H1 (cell line): ENCODE data around the gene RER1. TPM values are rescaled to one million over a fixed set of nuclear protein-coding genes. Genes with fewer than 3 reads are reported as not detected.

Experiments used
- CTCF ChIA-PET: fragments of 300-600 bp; sonication (Branson Sonifier 250); formaldehyde crosslinking; loops from one replicate; lab custom pipeline; 2021; ENCODE audit not compliant: partially characterized antibody; lab: Charles Lee
- POLR2A ChIA-PET: fragments of 300-600 bp; sonication (Branson Sonifier 250); formaldehyde crosslinking; loops from one replicate; lab custom pipeline; 2021; ENCODE audit warnings: inconsistent platforms; ENCODE audit not compliant: partially characterized antibody; lab: Charles Lee
- DNase-seq, 2 experiments: peaks; one replicate each; pipeline versions ENCODE4 v3.0.0 to v3.0.0-alpha.2; 2010 to 2022; ENCODE audit warnings: low spot score in 2 of 2, low read depth in 1 of 2, mixed read lengths in 1 of 2
- FAIRE-seq: peaks from 2 replicates; lab custom pipeline; 2011; peaks lifted over from hg19 to GRCh38; lab: Jason Lieb, UNC
- H2AFZ ChIP-seq: 2 replicates; pipeline ENCODE4 v1.8.1; 2012; ENCODE audit warnings: low read length, inconsistent platforms
- H2AK5ac ChIP-seq: 2 replicates; pipeline ENCODE4 v1.6.1; 2013; ENCODE audit warnings: low read depth, low read length
- H2BK120ac ChIP-seq: replicated peaks from 2 replicates; pipeline ENCODE3; 2013; ENCODE audit warnings: low read depth, low read length, inconsistent platforms
- H2BK12ac ChIP-seq: 2 replicates; pipeline ENCODE4 v1.6.1; 2013; ENCODE audit warnings: low read depth, low read length
- H2BK15ac ChIP-seq: 2 replicates; pipeline ENCODE4 v1.6.1; 2013; ENCODE audit warnings: low read length
- H2BK20ac ChIP-seq: 2 replicates; pipeline ENCODE4 v1.6.1; 2013; ENCODE audit warnings: low read length
- H2BK5ac ChIP-seq: 2 replicates; pipeline ENCODE4 v1.6.1; 2013; ENCODE audit warnings: low read depth, low read length
- H3K14ac ChIP-seq: 2 replicates; pipeline ENCODE4 v1.6.1; 2013; ENCODE audit warnings: inconsistent platforms; ENCODE audit not compliant: insufficient read length
- H3K18ac ChIP-seq: 2 replicates; pipeline ENCODE4 v1.6.1; 2013; ENCODE audit warnings: low read length; ENCODE audit errors: extremely low read depth
- H3K23ac ChIP-seq: 2 replicates; pipeline ENCODE4 v1.6.1; 2013; ENCODE audit warnings: inconsistent platforms; ENCODE audit not compliant: insufficient read length
- H3K23me2 ChIP-seq: 2 replicates; pipeline ENCODE4 v1.6.1; 2013; ENCODE audit warnings: low read depth, low read length
- H3K27ac ChIP-seq: 2 replicates; pipeline ENCODE4 v1.6.1; 2011; ENCODE audit warnings: low read depth, low read length, inconsistent platforms
- H3K27me3 ChIP-seq, 4 experiments: replicated peaks in 1 of 4; 1 replicate in 1 of 4; 2 replicates in 3 of 4; pipeline versions ENCODE4 v1.6.1 to v1.8.1; 2011 to 2013; ENCODE audit warnings: low read length in 3 of 4, mild to moderate bottlenecking in 3 of 4, inconsistent platforms in 2 of 4, mixed read lengths in 2 of 4, moderate library complexity in 1 of 4; ENCODE audit not compliant: control insufficient read depth in 3 of 4, insufficient read depth in 3 of 4; ENCODE audit errors: extremely low read depth in 1 of 4
- H3K36me3 ChIP-seq, 4 experiments: 2 replicates each; pipeline versions ENCODE4 v1.6.1 to v1.8.1; 2011 to 2013; ENCODE audit warnings: mild to moderate bottlenecking in 4 of 4, low read length in 3 of 4, moderate library complexity in 2 of 4, control low read depth in 1 of 4, inconsistent platforms in 1 of 4; ENCODE audit not compliant: insufficient read depth in 4 of 4, control insufficient read depth in 2 of 4
- H3K4ac ChIP-seq: replicated peaks from 2 replicates; pipeline ENCODE3; 2013; ENCODE audit warnings: low read length, low read depth, mixed read lengths, inconsistent platforms; ENCODE audit not compliant: insufficient read length
- H3K4me1 ChIP-seq, 4 experiments: replicated peaks in 1 of 4; 1 replicate in 1 of 4; 2 replicates in 3 of 4; pipeline versions ENCODE4 v1.6.1 to v1.8.1; 2011 to 2013; ENCODE audit warnings: low read length in 3 of 4, inconsistent platforms in 2 of 4, mixed read lengths in 1 of 4; ENCODE audit not compliant: insufficient read depth in 4 of 4, control insufficient read depth in 3 of 4
- H3K4me2 ChIP-seq, 2 experiments: 2 replicates each; pipeline versions ENCODE4 v1.6.1 to v1.8.1; 2011 to 2013; ENCODE audit warnings: low read depth in 2 of 2, low read length in 2 of 2, control low read depth in 1 of 2, inconsistent platforms in 1 of 2, mild to moderate bottlenecking in 1 of 2; ENCODE audit not compliant: insufficient read depth in 1 of 2
- H3K4me3 ChIP-seq, 4 experiments: fragments of 200-600, 300-600 bp in 1 of 4; sonication (generic), shearing (Covaris generic), sonication (Bioruptor Twin) in 1 of 4; 2 replicates each; pipeline versions ENCODE4 v1.5.1 to v1.8.1; 2011 to 2016; ENCODE audit warnings: low read length in 4 of 4, low read depth in 3 of 4, control low read depth in 2 of 4, inconsistent platforms in 2 of 4, mild to moderate bottlenecking in 2 of 4, mixed read lengths in 1 of 4, moderate library complexity in 1 of 4; ENCODE audit not compliant: insufficient read depth in 2 of 4; ENCODE audit errors: extremely low read depth in 1 of 4
- H3K56ac ChIP-seq: replicated peaks from 2 replicates; pipeline ENCODE3; 2013; ENCODE audit warnings: low read depth, mild to moderate bottlenecking, mixed read lengths, low read length, inconsistent platforms; ENCODE audit not compliant: insufficient read length
- H3K79me1 ChIP-seq: 2 replicates; pipeline ENCODE4 v1.6.1; 2013; ENCODE audit warnings: low read depth, low read length, control low read depth
- H3K79me2 ChIP-seq, 2 experiments: 2 replicates each; pipeline versions ENCODE4 v1.6.1 to v1.8.1; 2012 to 2013; ENCODE audit warnings: low read length in 2 of 2, mild to moderate bottlenecking in 2 of 2, inconsistent platforms in 1 of 2; ENCODE audit not compliant: insufficient read depth in 2 of 2, control insufficient read depth in 1 of 2
- H3K9ac ChIP-seq, 4 experiments: replicated peaks in 1 of 4; 1 replicate in 1 of 4; 2 replicates in 3 of 4; pipeline versions ENCODE4 v1.6.1 to v1.8.1; 2011 to 2013; ENCODE audit warnings: low read depth in 3 of 4, low read length in 3 of 4, control low read depth in 2 of 4, mild to moderate bottlenecking in 2 of 4, moderate library complexity in 2 of 4, inconsistent platforms in 1 of 4; ENCODE audit errors: extremely low read depth in 1 of 4
- H3K9me3 ChIP-seq, 2 experiments: 2 replicates each; pipeline versions ENCODE4 v1.6.1 to v1.8.1; 2012 to 2013; ENCODE audit warnings: mild to moderate bottlenecking in 2 of 2, moderate library complexity in 2 of 2, control low read depth in 1 of 2, inconsistent platforms in 1 of 2, low read depth in 1 of 2, low read length in 1 of 2, mixed read lengths in 1 of 2; ENCODE audit not compliant: insufficient read depth in 2 of 2
- H4K20me1 ChIP-seq, 2 experiments: replicated peaks in 1 of 2; 2 replicates each; pipeline versions ENCODE3 to v1.8.1; 2011 to 2013; ENCODE audit warnings: inconsistent platforms in 2 of 2, low read length in 2 of 2, mild to moderate bottlenecking in 1 of 2; ENCODE audit not compliant: insufficient read depth in 2 of 2, control insufficient read depth in 1 of 2
- H4K5ac ChIP-seq: 2 replicates; pipeline ENCODE4 v1.6.1; 2013; ENCODE audit warnings: low read length, low read depth, mixed read lengths, inconsistent platforms; ENCODE audit not compliant: insufficient read length
- H4K8ac ChIP-seq: 2 replicates; pipeline ENCODE4 v1.8.0; 2013; ENCODE audit warnings: mild to moderate bottlenecking, moderate library complexity, low read length, inconsistent platforms; ENCODE audit not compliant: insufficient read depth; ENCODE audit errors: extremely low read depth
- H4K91ac ChIP-seq: replicated peaks from 2 replicates; pipeline ENCODE3; 2013; ENCODE audit warnings: low read length, mixed read lengths, inconsistent platforms; ENCODE audit not compliant: insufficient read length
- BCL11A ChIP-seq, 2 experiments: IDR thresholded peaks; one replicate each; pipeline ENCODE4 v1.6.1; 2011; ENCODE audit warnings: low read depth in 2 of 2, low read length in 2 of 2, mild to moderate bottlenecking in 2 of 2
- BRCA1 ChIP-seq: IDR thresholded peaks from 2 replicates; pipeline ENCODE4 v1.6.1; 2012; ENCODE audit warnings: low read depth, low read length, improper control_type of control experiment
- CBX5 ChIP-seq: fragments of 300-800, 300-1000 bp; sonication (generic); IDR thresholded peaks from 2 replicates; pipeline ENCODE4 v1.7.1; 2016; ENCODE audit warnings: antibody characterized with exemption, low read length, low read depth
- CHD2 ChIP-seq: IDR thresholded peaks from 2 replicates; pipeline ENCODE4 v1.6.1; 2012; ENCODE audit warnings: low read length, improper control_type of control experiment
- EGR1 ChIP-seq: IDR thresholded peaks from 2 replicates; pipeline ENCODE4 v1.6.1; 2011; ENCODE audit warnings: low read depth, low read length, borderline replicate concordance
- GTF2F1 ChIP-seq: IDR thresholded peaks from 2 replicates; pipeline ENCODE4 v1.6.1; 2012; ENCODE audit warnings: low read depth, low read length, improper control_type of control experiment, borderline replicate concordance
- JUN ChIP-seq: IDR thresholded peaks from 2 replicates; pipeline ENCODE4 v1.6.1; 2011; ENCODE audit warnings: low read depth, mild to moderate bottlenecking, improper control_type of control experiment, low read length
- NRF1 ChIP-seq: IDR thresholded peaks from 2 replicates; pipeline ENCODE4 v1.6.1; 2011; ENCODE audit warnings: mild to moderate bottlenecking, low read depth, low read length, improper control_type of control experiment
- RXRA ChIP-seq: IDR thresholded peaks from 2 replicates; pipeline ENCODE4 v1.6.1; 2011; ENCODE audit warnings: low read depth, mild to moderate bottlenecking, low read length, moderate library complexity; ENCODE audit not compliant: insufficient read depth
- TBP ChIP-seq: IDR thresholded peaks from 2 replicates; pipeline ENCODE4 v1.6.1; 2011; ENCODE audit warnings: low read depth, low read length, improper control_type of control experiment
- WGBS, 2 experiments: shearing (Covaris generic) in 1 of 2; methylation state at CpG; one replicate each; pipeline versions ENCODE4 v1.1.6 to v1.1.7; 2013 to 2015; ENCODE audit warnings: low lambda C conversion rate in 2 of 2, mixed read lengths in 2 of 2, inconsistent platforms in 1 of 2, low coverage in 1 of 2, missing lambda C conversion rate in 1 of 2; ENCODE audit not compliant: insufficient replicate concordance in 2 of 2, insufficient coverage in 1 of 2, insufficient read length in 1 of 2; ENCODE audit errors: extremely low coverage in 1 of 2, missing lambda C conversion rate in 1 of 2; 5-methylcytosine and 5-hydroxymethylcytosine counted together
- polyA plus RNA-seq, 7 experiments: library from polyadenylated mRNA; depleted of rRNA in 3 of 7; stranded (reverse) in 5 of 7; unstranded in 2 of 7; fragments of >200 nt in 5 of 7; fragments of 200-250 nt in 2 of 7; gene quantifications; 1 replicate in 5 of 7; 2 replicates in 1 of 7; 4 replicates in 1 of 7; pipeline versions ENCODE4 v1.2.1 to v1.2.3, GENCODE V29; 2011 to 2013; ENCODE audit warnings: missing spikeins in 2 of 7, mixed read lengths in 2 of 7
- total RNA-seq: library from RNA; stranded (reverse); fragmentation: NEBNext Ultra II Directional; extraction: Animal tissue kit (Norgen Biotek cat#: 25700); gene quantifications from 2 replicates; pipeline ENCODE4 v1.2.1, GENCODE V29; 2021
- TF ChIP-seq, protein P1 (sequence below): IDR thresholded peaks from 2 replicates; pipeline ENCODE4 v1.6.1; 2011; ENCODE audit warnings: low read depth, mild to moderate bottlenecking, low read length; ENCODE audit not compliant: insufficient read depth

The RER1 gene
- total and polyA plus RNA-seq, 2 of the 8 experiments (the other 6 are each of a cell fraction or from before 2014, with no cell fraction given) = 102 to 134 TPM

DNA sequence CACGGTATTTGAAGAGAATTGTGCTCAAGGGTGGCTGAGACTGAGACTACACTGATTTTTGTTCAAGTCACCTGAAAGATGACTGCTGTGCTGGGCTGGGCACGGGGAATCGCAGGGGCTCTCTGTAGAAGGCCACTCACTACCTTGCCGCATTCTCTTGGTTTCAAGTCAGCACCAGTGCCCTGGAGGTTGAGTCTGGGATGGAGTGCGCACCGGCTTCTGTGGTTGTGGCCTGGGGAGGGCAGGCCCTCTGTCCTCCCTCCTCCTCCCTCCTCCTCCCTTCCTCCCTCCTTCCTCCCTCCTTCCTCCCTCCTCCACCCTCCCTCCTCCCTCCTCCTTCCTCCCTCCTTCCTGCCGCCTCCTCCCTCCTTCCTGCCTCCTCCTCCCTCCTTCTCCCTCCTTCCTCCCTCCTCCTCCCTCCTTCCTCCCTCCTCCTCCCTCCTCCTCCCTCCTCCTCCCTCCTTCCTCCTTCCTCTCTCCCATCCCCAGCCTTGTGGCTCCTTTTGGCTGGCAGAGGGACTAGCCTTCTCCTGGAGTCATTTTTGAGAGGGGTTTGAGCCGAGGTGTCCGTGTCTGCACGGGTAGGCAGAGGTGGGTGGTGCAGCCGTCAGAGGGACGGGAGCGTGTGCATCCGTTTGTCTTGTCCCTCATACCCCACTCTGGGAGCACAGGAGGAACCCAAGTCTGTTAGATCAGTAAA is 9.5 kb downstream of the RER1 start:
- Histone ChIP-seq H3K23ac (no peak overlapping the region), H4K8ac (no peak overlapping the region), H3K9ac (no peak overlapping the region), H3K27me3 (no peaks in the 10 kb centered on the region), H3K79me1 (peaks cover 2% of the 10 kb centered on the region; the same call in 1 of the 2 replicates), H3K4me3 (no peak overlapping the region), H3K4ac (no peak overlapping the region), H2BK20ac (no peak overlapping the region), H2BK12ac (no peak overlapping the region), H3K4me2 (no peak overlapping the region), H3K27ac (no peak overlapping the region), H4K5ac (no peak overlapping the region), H2AFZ (no peak overlapping the region), H2BK120ac (no peak overlapping the region), H3K14ac (no peak overlapping the region), H3K18ac (no peak overlapping the region), H2AK5ac (no peak overlapping the region), H4K91ac (no peak overlapping the region), H3K23me2 (no peaks in the 10 kb centered on the region), H3K56ac (no peak overlapping the region), H3K4me1 (no peaks in the 10 kb centered on the region), H4K20me1 (peaks cover 5 to 19% of the 10 kb centered on the region in 2 experiments), H3K36me3 (peaks cover 18 to 74% (median 46%) of the 10 kb centered on the region in 4 experiments), H2BK15ac (no peak overlapping the region), H2BK5ac (no peak overlapping the region), H3K79me2 (no peaks in the 10 kb centered on the region), H3K9me3 (no peaks in the 10 kb centered on the region)
- FAIRE-seq = no peak
- DNase-seq = no peak
- ChIA-PET CTCF (interaction anchor here (0.6 to 1.5 kb wide), 2 partner anchors 10 to 125 kb away, joined by 3 to 4 read pairs; no protein-coding TSS in a partner anchor), POLR2A (interaction anchor here (0.8 to 6.7 kb wide), 3 partner anchors 8 to 79 kb away, joined by 4 to 29 read pairs (median 13); partner anchors contain the start of genes MORN1 and RER1)
- no peak for TF ChIP-seq BRCA1
- TF ChIP-seq CBX5 = no peak
- no peak for TF ChIP-seq EGR1
- no peak for TF ChIP-seq BCL11A (IDR thresholded peaks at IDR 0.05; ENCODE audit: low read depth in 2 of 2, low read length in 2 of 2)
- TF ChIP-seq, protein P1, sequence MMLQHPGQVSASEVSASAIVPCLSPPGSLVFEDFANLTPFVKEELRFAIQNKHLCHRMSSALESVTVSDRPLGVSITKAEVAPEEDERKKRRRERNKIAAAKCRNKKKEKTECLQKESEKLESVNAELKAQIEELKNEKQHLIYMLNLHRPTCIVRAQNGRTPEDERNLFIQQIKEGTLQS = no peak
- no peak for TF ChIP-seq NRF1
- no peak for TF ChIP-seq TBP
- TF ChIP-seq JUN = no peak
- no peak for TF ChIP-seq CHD2
- no peak for TF ChIP-seq RXRA
- TF ChIP-seq GTF2F1 = no peak
- 9 to 80% methylated on average over 1 to 8 of the region's 14 CpGs for WGBS, 2 experiments
